Neutrophil (primary cell): ENCODE measurements around the gene ALG3.

ENCODE experiments used
- H3K27ac ChIP-seq: fragments of 200-600 bp; sonication (generic); 2 replicates; pipeline ENCODE4 v1.5.1; 2016; ENCODE audit warnings: mild to moderate bottlenecking, moderate library complexity
- H3K27me3 ChIP-seq: fragments of 200-600 bp; sonication (generic); 2 replicates; pipeline ENCODE4 v1.6.0; 2016; ENCODE audit warnings: mild to moderate bottlenecking
- H3K36me3 ChIP-seq: fragments of 200-600 bp; sonication (generic); 2 replicates; pipeline ENCODE4 v1.5.1; 2017
- H3K4me1 ChIP-seq, 2 experiments: fragments of 200-600 bp in 1 of 2; sonication (generic) in 1 of 2; 1 replicate in 1 of 2; 2 replicates in 1 of 2; pipeline versions ENCODE4 v1.5.1 to v1.6.1; 2013 to 2016; ENCODE audit warnings: low read depth in 1 of 2, low read length in 1 of 2, mild to moderate bottlenecking in 1 of 2, moderate library complexity in 1 of 2; ENCODE audit not compliant: control insufficient read depth in 1 of 2, insufficient read depth in 1 of 2
- H3K4me3 ChIP-seq, 2 experiments: fragments of 200-600 bp in 1 of 2; sonication (generic) in 1 of 2; 1 replicate in 1 of 2; 2 replicates in 1 of 2; pipeline ENCODE4 v1.5.1; 2013 to 2016; ENCODE audit warnings: low read depth in 1 of 2, low read length in 1 of 2, mild to moderate bottlenecking in 1 of 2, moderate library complexity in 1 of 2
- H3K9me3 ChIP-seq: fragments of 200-600 bp; sonication (generic); 2 replicates; pipeline ENCODE4 v1.5.1; 2016
- TF ChIP-seq, protein P1 (sequence below): fragments of 200-600 bp; sonication (generic); IDR thresholded peaks from 2 replicates; pipeline ENCODE4 v1.5.1; 2016; ENCODE audit warnings: antibody characterized with exemption

ALG3 gene

DNA sequence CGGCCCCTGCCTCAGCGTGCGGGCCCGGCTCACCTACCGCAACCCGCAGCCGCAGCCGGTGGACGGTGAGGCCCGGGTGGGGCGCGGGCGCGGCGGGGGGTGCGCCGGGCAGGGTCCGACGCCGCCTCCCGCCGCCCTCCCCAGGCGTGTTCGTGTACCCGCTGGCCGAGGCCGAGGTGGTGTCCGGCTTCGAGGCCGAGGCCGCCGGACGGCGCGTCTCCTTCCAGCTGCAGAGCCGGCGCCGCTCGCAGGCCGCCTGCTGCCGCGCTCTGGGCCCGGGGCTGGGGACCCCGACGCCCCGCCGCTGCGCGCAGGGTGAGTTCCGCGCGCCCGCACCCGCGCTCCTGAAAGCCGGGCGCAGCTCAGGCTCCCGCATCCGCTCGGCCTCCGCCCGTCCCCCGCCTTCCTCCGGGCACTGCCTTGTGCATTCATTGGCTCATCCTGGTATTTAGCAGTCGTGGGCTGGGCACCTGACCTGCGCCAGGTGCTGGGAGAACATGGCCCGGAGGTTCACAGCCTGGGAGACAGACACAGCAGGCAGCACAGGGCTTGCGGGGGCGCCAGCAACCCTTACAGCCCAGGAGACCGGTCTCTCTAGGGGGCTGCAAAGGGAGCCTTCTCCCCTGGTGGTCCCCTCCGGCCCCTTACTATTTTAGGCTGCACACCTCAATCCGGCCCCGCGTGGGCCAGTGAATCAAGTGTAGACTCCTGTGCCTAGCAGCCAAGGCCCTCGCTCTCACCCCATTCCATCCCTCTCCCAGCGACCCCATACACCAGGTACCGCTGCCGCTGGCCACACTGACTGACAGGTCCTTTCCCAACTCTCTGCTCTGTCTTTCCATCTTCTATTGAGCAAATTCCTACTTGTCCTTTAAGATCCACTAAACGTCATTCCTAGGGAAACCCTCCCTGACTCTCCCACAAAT lies 17.9 kb downstream of the ALG3 start:
- Histone ChIP-seq H3K36me3 (no peaks in the 10 kb centered on the region), H3K4me3 (no peak overlapping the region), H3K4me1 (peaks cover 0 to 10% of the 10 kb centered on the region in 2 experiments), H3K27ac (no peak overlapping the region), H3K27me3 (peaks cover 96% of the 10 kb centered on the region), H3K9me3 (no peaks in the 10 kb centered on the region)
- TF ChIP-seq, protein P1, sequence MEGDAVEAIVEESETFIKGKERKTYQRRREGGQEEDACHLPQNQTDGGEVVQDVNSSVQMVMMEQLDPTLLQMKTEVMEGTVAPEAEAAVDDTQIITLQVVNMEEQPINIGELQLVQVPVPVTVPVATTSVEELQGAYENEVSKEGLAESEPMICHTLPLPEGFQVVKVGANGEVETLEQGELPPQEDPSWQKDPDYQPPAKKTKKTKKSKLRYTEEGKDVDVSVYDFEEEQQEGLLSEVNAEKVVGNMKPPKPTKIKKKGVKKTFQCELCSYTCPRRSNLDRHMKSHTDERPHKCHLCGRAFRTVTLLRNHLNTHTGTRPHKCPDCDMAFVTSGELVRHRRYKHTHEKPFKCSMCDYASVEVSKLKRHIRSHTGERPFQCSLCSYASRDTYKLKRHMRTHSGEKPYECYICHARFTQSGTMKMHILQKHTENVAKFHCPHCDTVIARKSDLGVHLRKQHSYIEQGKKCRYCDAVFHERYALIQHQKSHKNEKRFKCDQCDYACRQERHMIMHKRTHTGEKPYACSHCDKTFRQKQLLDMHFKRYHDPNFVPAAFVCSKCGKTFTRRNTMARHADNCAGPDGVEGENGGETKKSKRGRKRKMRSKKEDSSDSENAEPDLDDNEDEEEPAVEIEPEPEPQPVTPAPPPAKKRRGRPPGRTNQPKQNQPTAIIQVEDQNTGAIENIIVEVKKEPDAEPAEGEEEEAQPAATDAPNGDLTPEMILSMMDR = no peak

GRCh38 chr3:184230081-184230602 lies 18.6 kb downstream of the ALG3 start:
- Histone ChIP-seq H3K9me3 (no peaks in the 10 kb centered on the region), H3K27me3 (peaks cover 100% of the 10 kb centered on the region), H3K4me1 (peaks cover 0 to 10% of the 10 kb centered on the region in 2 experiments), H3K36me3 (no peaks in the 10 kb centered on the region), H3K27ac (no peak overlapping the region), H3K4me3 (no peak overlapping the region)
- TF ChIP-seq, protein P1 = no peak

DNA sequence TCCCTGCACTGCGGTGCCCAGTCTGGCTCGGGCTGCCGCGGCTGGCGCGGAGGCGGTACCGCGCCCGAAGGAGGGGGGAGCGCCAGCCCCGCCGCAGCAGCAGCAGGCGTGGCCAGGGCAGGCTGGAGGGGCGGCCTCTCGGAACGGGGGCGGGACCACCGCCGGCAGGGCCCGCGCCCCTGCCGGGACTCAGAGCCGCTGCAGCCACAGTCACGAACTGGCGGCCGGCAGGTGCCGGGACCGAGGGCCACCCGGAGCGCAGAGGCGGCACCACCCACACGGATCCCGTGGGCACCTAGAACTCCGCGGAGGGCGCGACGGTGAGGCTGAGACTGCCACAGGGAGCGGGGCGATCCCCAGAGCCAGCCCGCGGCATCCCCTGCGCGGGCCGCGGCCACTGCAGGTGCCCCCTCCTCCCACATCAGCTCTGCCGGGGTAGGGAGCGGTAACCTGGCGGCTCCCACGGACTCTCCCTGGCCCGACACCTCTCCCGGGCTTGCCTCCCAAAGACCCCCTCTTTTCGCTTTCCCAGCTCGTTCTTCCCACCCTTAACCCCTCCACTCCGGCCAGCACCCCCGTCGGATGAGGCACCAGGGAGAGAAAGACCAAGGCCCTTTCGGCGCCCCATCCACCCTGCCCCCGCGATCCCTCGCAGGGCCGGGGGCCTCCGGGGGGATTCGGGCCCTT lies 19.2 kb downstream of the ALG3 start, which contains the start of gene VWA5B2:
Gene VWA5B2, plus strand, starts transcription at position 192 of the 687 bp plus-strand sequence. CDS start 944 bp downstream, outside the sequence.
- Histone ChIP-seq H3K36me3 (no peaks in the 10 kb centered on the region), H3K9me3 (no peaks in the 10 kb centered on the region), H3K27ac (no peak within 1 kb of the TSS), H3K4me1 (peaks cover 0 to 10% of the 10 kb centered on the region in 2 experiments), H3K4me3 (no peak within 1 kb of the TSS), H3K27me3 (peaks cover 100% of the 10 kb centered on the region)
- TF ChIP-seq, protein P1 = no peak

DNA sequence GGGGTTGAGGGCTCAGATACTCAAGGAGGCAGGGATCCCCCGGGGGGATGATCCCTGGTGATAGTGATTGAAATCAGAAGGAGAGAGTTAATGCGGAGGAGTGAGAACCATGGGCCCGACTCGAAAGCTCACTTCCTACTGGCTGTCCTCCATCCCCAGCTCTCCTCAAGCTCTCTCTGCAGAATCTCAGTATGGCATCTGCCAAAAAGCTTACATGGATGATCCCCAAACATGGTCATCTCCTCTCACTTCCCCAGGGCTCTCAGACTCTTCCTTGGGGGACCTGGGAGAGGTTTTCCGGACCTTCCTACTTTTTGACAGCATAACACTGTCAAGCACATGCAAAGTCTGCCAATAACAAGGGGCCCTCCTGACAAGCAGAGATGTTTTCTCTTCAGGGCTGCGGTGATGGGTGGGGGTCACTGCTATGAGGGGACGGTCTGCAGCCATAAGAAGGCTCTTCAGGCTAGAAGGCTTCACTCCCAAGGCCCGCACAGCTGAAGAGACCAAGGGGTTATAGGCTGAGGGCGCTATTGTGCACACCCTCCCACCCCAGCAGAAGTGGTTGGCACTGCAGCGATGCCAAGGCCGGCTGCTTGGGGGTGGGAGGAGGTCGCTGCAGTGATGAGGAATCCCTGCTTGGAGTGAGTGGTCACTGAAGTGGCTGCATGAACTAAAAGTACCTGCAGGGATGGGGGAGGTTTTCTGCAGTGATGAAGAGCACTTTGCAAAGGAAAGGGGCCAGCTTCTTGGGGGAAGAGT lies 20.2 kb downstream of the ALG3 start:
- Histone ChIP-seq H3K27ac (no peak overlapping the region), H3K27me3 (peaks cover 99% of the 10 kb centered on the region), H3K36me3 (no peaks in the 10 kb centered on the region), H3K9me3 (no peaks in the 10 kb centered on the region), H3K4me3 (no peak overlapping the region), H3K4me1 (peaks cover 0 to 10% of the 10 kb centered on the region in 2 experiments)
- TF ChIP-seq, protein P1 = no peak

DNA sequence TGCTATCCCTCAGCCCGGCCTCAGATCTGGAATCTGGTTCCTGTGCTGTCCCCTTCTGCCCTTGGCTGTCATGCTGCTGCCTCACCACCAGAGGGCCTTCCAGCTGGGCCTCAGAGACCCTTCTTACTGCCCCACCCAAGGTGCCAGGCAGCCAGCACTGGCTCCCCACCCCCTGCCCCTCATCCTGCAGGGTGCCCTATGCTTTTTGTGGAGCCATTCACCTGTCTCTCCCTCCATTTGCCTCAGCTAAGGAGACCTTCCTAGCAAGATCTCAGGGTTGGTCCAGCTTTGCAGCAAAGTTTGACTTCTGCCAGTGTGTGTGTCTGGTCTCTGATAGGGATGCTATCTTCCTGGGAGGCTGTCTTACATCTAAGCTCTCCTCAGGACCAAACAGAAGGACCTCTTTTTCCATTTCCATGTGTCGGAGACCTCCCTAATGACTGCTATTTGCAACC lies 21.3 kb downstream of the ALG3 start:
- H3K27me3 ChIP-seq = peaks cover 96% of the 10 kb centered on the region
- H3K27ac ChIP-seq = no peak overlapping the region
- H3K4me1 ChIP-seq = peaks cover 0 to 10% of the 10 kb centered on the region in 2 experiments

More for the DNA sequence above, 21.3 kb downstream of the ALG3 start:
- TF ChIP-seq, protein P1 = peak; percentile 69
- Histone ChIP-seq H3K36me3 (no peaks in the 10 kb centered on the region), H3K9me3 (no peaks in the 10 kb centered on the region), H3K4me3 (no peak overlapping the region)
